A549 (cell line): ENCODE measurements around the gene SEMA4D. TPM values are rescaled to one million over a fixed set of nuclear protein-coding genes. Genes with fewer than 3 reads are reported as not detected.

Source experiments
- ATAC-seq, 2 experiments: fragments of 200-7000 bp in 1 of 2; fragments of >200 bp in 1 of 2; cut with Nextera tagmentation in 1 of 2; cut with Tn5 transposase in 1 of 2; 3 replicates each; pipeline versions ENCODE4 v1.8.0 to v1.9.1; 2018 to 2020; ENCODE audit warnings: mild to moderate bottlenecking in 1 of 2, moderate library complexity in 1 of 2
- CTCF ChIA-PET: fragments of 300-600 bp; sonication (Branson Sonifier 250); formaldehyde crosslinking; extraction: SDS; loops from one replicate; lab custom pipeline; 2021; ENCODE audit warnings: antibody characterized with exemption, inconsistent platforms; lab: Yijun Ruan, JAX
- POLR2A ChIA-PET: fragments of 350-600 bp; formaldehyde crosslinking; extraction: SDS; loops from one replicate; lab custom pipeline; 2021; ENCODE audit warnings: antibody characterized with exemption, inconsistent platforms; lab: Yijun Ruan, JAX
- DNase-seq, 2 experiments: peaks; one replicate each; pipeline versions ENCODE4 v3.0.0 to v3.0.0-alpha.2; 2011 to 2016; ENCODE audit warnings: low read depth in 1 of 2, low spot score in 1 of 2
- FAIRE-seq: peaks from 2 replicates; lab custom pipeline; 2011; peaks lifted over from hg19 to GRCh38; lab: Jason Lieb, UNC
- H3K27ac ChIP-seq, 2 experiments: fragments of >200 bp; sonication (Bioruptor Twin); formaldehyde crosslinking; 3 replicates each; pipeline ENCODE4 v1.5.1; 2016 to 2017
- H3K4me1 ChIP-seq: fragments of >200 bp; sonication (Bioruptor Twin); formaldehyde crosslinking; 3 replicates; pipeline ENCODE4 v1.6.1; 2016
- H3K4me2 ChIP-seq: fragments of >200 bp; sonication (Bioruptor Twin); formaldehyde crosslinking; 3 replicates; pipeline ENCODE4 v1.6.1; 2016
- H3K4me3 ChIP-seq: fragments of >200 bp; sonication (Bioruptor Twin); formaldehyde crosslinking; 3 replicates; pipeline ENCODE4 v1.5.1; 2016
- H3K9me3 ChIP-seq: fragments of >200 bp; sonication (Bioruptor Twin); formaldehyde crosslinking; 3 replicates; pipeline ENCODE4 v1.6.1; 2016
- ATOH8 ChIP-seq: fragments of 250-450 bp; sonication (Bioruptor Pico); IDR thresholded peaks from 2 replicates; pipeline ENCODE4 v1.5.0; 2020; ENCODE audit warnings: low read depth, mild to moderate bottlenecking, moderate library complexity
- BCL3 ChIP-seq: fragments of >200 bp; sonication (Bioruptor Twin); formaldehyde crosslinking; IDR thresholded peaks from 3 replicates; pipeline ENCODE4 v1.6.1; 2016
- CBX2 ChIP-seq: fragments of 200-600 bp; sonication (generic); IDR thresholded peaks from 2 replicates; pipeline ENCODE4 v1.6.1; 2016; ENCODE audit warnings: low read depth, mild to moderate bottlenecking, borderline replicate concordance
- CHD2 ChIP-seq: fragments of 150-350 bp; IDR thresholded peaks from 2 replicates; pipeline ENCODE4 v1.6.1; 2014; ENCODE audit warnings: low read length; ENCODE audit not compliant: partially characterized antibody
- CHD4 ChIP-seq: fragments of 200-600 bp; sonication (generic); IDR thresholded peaks from 2 replicates; pipeline ENCODE4 v1.6.1; 2016; ENCODE audit warnings: antibody characterized with exemption, mild to moderate bottlenecking, borderline replicate concordance
- EHF ChIP-seq: fragments of 250-450 bp; sonication (Bioruptor Pico); IDR thresholded peaks from 2 replicates; pipeline ENCODE4 v1.5.0; 2020; ENCODE audit warnings: mild to moderate bottlenecking
- EHMT2 ChIP-seq: fragments of 200-600 bp; sonication (generic); IDR thresholded peaks from 2 replicates; pipeline ENCODE4 v1.6.1; 2016; ENCODE audit warnings: antibody characterized with exemption, low read depth, mild to moderate bottlenecking, moderate library complexity
- GATA3 ChIP-seq: IDR thresholded peaks from 2 replicates; pipeline ENCODE4 v1.6.1; 2012; ENCODE audit warnings: borderline replicate concordance
- HEYL ChIP-seq: fragments of 250-450 bp; sonication (Bioruptor Pico); IDR thresholded peaks from 2 replicates; pipeline ENCODE4 v1.8.0; 2021; ENCODE audit warnings: mild to moderate bottlenecking, moderate library complexity
- HOXA7 ChIP-seq: fragments of 250-450 bp; sonication (Bioruptor Pico); IDR thresholded peaks from 2 replicates; pipeline ENCODE4 v1.5.0; 2020; ENCODE audit warnings: mild to moderate bottlenecking, moderate library complexity
- JUNB ChIP-seq: fragments of >200 bp; sonication (Bioruptor Twin); formaldehyde crosslinking; IDR thresholded peaks from 2 replicates; pipeline ENCODE4 v1.6.1; 2016
- KDM5A ChIP-seq: fragments of 200-600 bp; sonication (generic); IDR thresholded peaks from 2 replicates; pipeline ENCODE4 v1.6.1; 2016; ENCODE audit warnings: antibody characterized with exemption, mild to moderate bottlenecking
- MAFK ChIP-seq: fragments of 450-650 bp; IDR thresholded peaks from 2 replicates; pipeline ENCODE4 v1.6.1; 2014; ENCODE audit not compliant: partially characterized antibody
- NR3C1 ChIP-seq: fragments of >200 bp; sonication (Bioruptor Twin); formaldehyde crosslinking; IDR thresholded peaks from 3 replicates; pipeline ENCODE4 v1.6.1; 2017
- PBX3 ChIP-seq: IDR thresholded peaks from 2 replicates; pipeline ENCODE4 v1.6.1; 2012
- PHF8 ChIP-seq: fragments of 200-600 bp; sonication (generic); IDR thresholded peaks from 2 replicates; pipeline ENCODE4 v1.6.1; 2016; ENCODE audit warnings: low read depth, mild to moderate bottlenecking, antibody characterized with exemption, moderate library complexity, borderline replicate concordance
- RARB ChIP-seq: fragments of 250-450 bp; sonication (Bioruptor Pico); IDR thresholded peaks from 2 replicates; pipeline ENCODE4 v1.8.0; 2021; ENCODE audit warnings: mild to moderate bottlenecking, moderate library complexity
- SREBF2 ChIP-seq: fragments of 450-650 bp; IDR thresholded peaks from 2 replicates; pipeline ENCODE4 v1.6.1; 2014; ENCODE audit warnings: mild to moderate bottlenecking, moderate library complexity
- TFCP2L1 ChIP-seq: fragments of 250-450 bp; sonication (Bioruptor Pico); IDR thresholded peaks from 2 replicates; pipeline ENCODE4 v1.5.0; 2021; ENCODE audit warnings: mild to moderate bottlenecking
- USF2 ChIP-seq: fragments of 450-650 bp; IDR thresholded peaks from 2 replicates; pipeline ENCODE4 v1.6.1; 2014; ENCODE audit warnings: antibody characterized with exemption
- ZNF302 ChIP-seq: fragments of 250-450 bp; sonication (Bioruptor Pico); IDR thresholded peaks from 2 replicates; pipeline ENCODE4 v1.9.0; 2021; ENCODE audit warnings: inconsistent platforms, mild to moderate bottlenecking, moderate library complexity
- WGBS: methylation state at CpG from one replicate; pipeline ENCODE4 v1.1.6; 2017; ENCODE audit errors: missing lambda C conversion rate; 5-methylcytosine and 5-hydroxymethylcytosine counted together
- polyA plus RNA-seq, 4 experiments: library from polyadenylated mRNA; depleted of rRNA in 3 of 4; stranded (reverse); fragments of >200 nt; fragmentation: RNase III in 1 of 4; extraction: RNeasy Plus Mini Kit Qiagen cat#74134 plus additional on column Dnase treatment in 1 of 4; gene quantifications; 2 replicates in 3 of 4; 3 replicates in 1 of 4; pipeline ENCODE4 v1.2.3, GENCODE V29; 2011 to 2017

SEMA4D gene
- polyA plus RNA-seq, 2 of the 4 experiments (the other 2 are of a cell fraction), result 5.3 to 7.2 TPM

GRCh38 chr9:89464300-89464901 lies 33.5 kb downstream of the SEMA4D start (continued):
- TF ChIP-seq USF2, result no peak

- H3K27ac ChIP-seq, result no peak overlapping the region
- ChIA-PET CTCF (interaction anchor here (1.1 kb wide), 1 partner anchor 11 kb away, joined by 3 read pairs; no protein-coding TSS in a partner anchor), POLR2A (no interaction called here)
- no peak overlapping the region for H3K4me3 ChIP-seq
- no peak for TF ChIP-seq GATA3
- TF ChIP-seq TFCP2L1 (CRISPR knock-in tag), result no peak
- no peak for TF ChIP-seq HOXA7 (CRISPR knock-in tag)
- no peak for TF ChIP-seq ATOH8 (CRISPR knock-in tag)
- no peak for TF ChIP-seq PBX3
- TF ChIP-seq SREBF2, result no peak
- no peak for TF ChIP-seq EHMT2
- TF ChIP-seq CHD4, result no peak
- FAIRE-seq (no peak), DNase-seq (no peak), ATAC-seq (no peak)
- no peak overlapping the region for H3K4me2 ChIP-seq
- no peaks in the 10 kb centered on the region for H3K4me1 ChIP-seq
- WGBS, result 93% methylated on average over 9 of the region's 9 CpGs
- H3K9me3 ChIP-seq, result no peaks in the 10 kb centered on the region
Observed at GRCh38 chr9:89462817-89463683, 34.9 kb downstream of the SEMA4D start.

GRCh38 chr9:89462199-89462598 lies 35.7 kb downstream of the SEMA4D start:
- Histone ChIP-seq H3K4me3 (no peak overlapping the region), H3K27ac (no peak overlapping the region), H3K9me3 (no peaks in the 10 kb centered on the region), H3K4me1 (no peaks in the 10 kb centered on the region), H3K4me2 (no peak overlapping the region)
- 85% methylated on average over 5 of the region's 5 CpGs for WGBS
- CTCF ChIA-PET, result interaction anchor here (1.1 kb wide), 1 partner anchor 10 kb away, joined by 3 read pairs; no protein-coding TSS in a partner anchor
- no peak for ATAC-seq
- POLR2A ChIA-PET, result no interaction called here
- DNase-seq, result no peak
- TF ChIP-seq CHD4 (no peak), PHF8 (no peak), CHD2 (no peak), NR3C1 (no peak), JUNB (no peak), KDM5A (no peak), ZNF302 (CRISPR knock-in tag) (no peak), RARB (no peak), EHF (CRISPR knock-in tag) (no peak), MAFK (no peak), HEYL (CRISPR knock-in tag) (no peak), CBX2 (no peak), BCL3 (no peak)
- FAIRE-seq, result no peak
